Muscle of back (tissue), 13 donors: ENCODE measurements around the gene NDFIP1. TPM values are rescaled to one million over a fixed set of nuclear protein-coding genes. Genes with fewer than 3 reads are reported as not detected.

Experiments
- DNase-seq, 3 donors: peaks; one replicate each; pipeline versions ENCODE4 v3.0.0 to v3.0.0-alpha.2; 2013
- long read RNA-seq, 9 donors: transcript quantifications; one replicate each; lab custom pipeline, GENCODE V29; 2026
- polyA plus RNA-seq, 10 donors: library from polyadenylated mRNA; unstranded; fragments of 120-200 nt; gene quantifications; one replicate each; pipeline ENCODE4 v1.2.1, GENCODE V29; 2013; ENCODE audit not compliant: insufficient read length in 10 of 10

NDFIP1 gene, protein sequence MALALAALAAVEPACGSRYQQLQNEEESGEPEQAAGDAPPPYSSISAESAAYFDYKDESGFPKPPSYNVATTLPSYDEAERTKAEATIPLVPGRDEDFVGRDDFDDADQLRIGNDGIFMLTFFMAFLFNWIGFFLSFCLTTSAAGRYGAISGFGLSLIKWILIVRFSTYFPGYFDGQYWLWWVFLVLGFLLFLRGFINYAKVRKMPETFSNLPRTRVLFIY
- 10 to 100 TPM; 63.6 to 81.5 (median 67.6) TPM for polyA plus RNA-seq
- long read RNA-seq, donor 1, full-length matches to known transcripts, result 35 of 51 reads
- long read RNA-seq, donor 1, partial matches to known transcripts, result 16 of 51 reads
- long read RNA-seq, donor 1, other reads (novel, unspliced or antisense), result 0 of 51 reads
- long read RNA-seq, donor 2, full-length matches to known transcripts, result 39 of 49 reads
- long read RNA-seq, donor 2, partial matches to known transcripts, result 10 of 49 reads
- long read RNA-seq, donor 2, other reads (novel, unspliced or antisense), result 0 of 49 reads
- long read RNA-seq, donor 3, result 0 reads
- long read RNA-seq, donor 4, full-length matches to known transcripts, result 23 of 58 reads
- long read RNA-seq, donor 4, partial matches to known transcripts, result 35 of 58 reads
- long read RNA-seq, donor 4, other reads (novel, unspliced or antisense), result 0 of 58 reads
- long read RNA-seq, donor 5, transcript NDFIP1-201 (8 exons, 3,851 nt), result major isoform, 35 of 63 reads
- long read RNA-seq, donor 5, partial matches to known transcripts, result 28 of 63 reads
- long read RNA-seq, donor 5, other reads (novel, unspliced or antisense), result 0 of 63 reads
- long read RNA-seq, donor 6, full-length matches to known transcripts, result 46 of 102 reads
- long read RNA-seq, donor 6, partial matches to known transcripts, result 56 of 102 reads
- long read RNA-seq, donor 6, other reads (novel, unspliced or antisense), result 0 of 102 reads
- long read RNA-seq, donor 7, transcript NDFIP1-201 (8 exons, 3,851 nt), result major isoform, 36 of 82 reads
- long read RNA-seq, donor 7, partial matches to known transcripts, result 46 of 82 reads
- long read RNA-seq, donor 7, other reads (novel, unspliced or antisense), result 0 of 82 reads
- long read RNA-seq, donor 8, transcript NDFIP1-201 (8 exons, 3,851 nt), result major isoform, 32 of 62 reads
- long read RNA-seq, donor 8, partial matches to known transcripts, result 30 of 62 reads
- long read RNA-seq, donor 8, other reads (novel, unspliced or antisense), result 0 of 62 reads
- long read RNA-seq, donor 9, transcript NDFIP1-201 (8 exons, 3,851 nt), result major isoform, 8 of 8 reads
- long read RNA-seq, donor 9, partial matches to known transcripts, result 0 of 8 reads
- long read RNA-seq, donor 9, other reads (novel, unspliced or antisense), result 0 of 8 reads

DNA sequence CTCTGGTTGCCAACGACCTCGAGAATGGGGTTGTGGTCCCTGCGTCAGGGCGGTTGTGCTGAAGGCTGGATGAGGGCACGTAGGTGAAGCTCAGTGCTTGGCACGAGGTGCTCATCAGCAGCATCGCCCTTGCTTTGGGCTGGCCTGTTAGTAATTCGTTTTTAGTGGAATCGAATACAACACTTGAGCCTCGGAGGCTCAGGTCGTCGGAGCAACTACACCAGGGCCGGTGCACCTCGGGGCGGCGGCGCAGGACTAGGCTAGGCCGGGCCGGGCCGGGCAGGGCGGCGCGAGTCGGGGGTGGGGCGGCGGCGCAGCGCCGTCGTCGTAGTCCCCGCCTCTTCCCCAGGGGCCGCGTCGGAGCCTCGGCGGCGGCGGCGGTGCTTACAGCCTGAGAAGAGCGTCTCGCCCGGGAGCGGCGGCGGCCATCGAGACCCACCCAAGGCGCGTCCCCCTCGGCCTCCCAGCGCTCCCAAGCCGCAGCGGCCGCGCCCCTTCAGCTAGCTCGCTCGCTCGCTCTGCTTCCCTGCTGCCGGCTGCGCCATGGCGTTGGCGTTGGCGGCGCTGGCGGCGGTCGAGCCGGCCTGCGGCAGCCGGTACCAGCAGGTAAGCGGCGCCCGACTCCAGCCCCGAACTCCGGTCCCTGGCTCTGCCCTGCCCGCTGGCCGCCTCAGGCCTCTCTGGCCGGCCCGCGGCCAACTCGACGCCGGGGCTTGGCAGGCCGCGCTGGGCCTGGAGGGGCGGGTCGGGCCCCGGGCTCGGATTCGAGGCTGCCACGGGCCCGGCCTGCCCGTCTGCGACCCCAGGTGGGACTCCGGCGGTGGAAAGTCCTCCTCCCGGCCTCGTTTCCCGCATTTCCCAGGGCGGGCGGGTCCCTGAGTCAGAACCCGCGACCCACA lies at the start of gene NDFIP1:
Gene NDFIP1, plus strand, starts transcription at position 348 of the 899 bp plus-strand sequence. Its CDS starts 196 bp downstream, at position 544.
- DNase-seq, result peak; percentile 84 to 95 (median 88)

DNA sequence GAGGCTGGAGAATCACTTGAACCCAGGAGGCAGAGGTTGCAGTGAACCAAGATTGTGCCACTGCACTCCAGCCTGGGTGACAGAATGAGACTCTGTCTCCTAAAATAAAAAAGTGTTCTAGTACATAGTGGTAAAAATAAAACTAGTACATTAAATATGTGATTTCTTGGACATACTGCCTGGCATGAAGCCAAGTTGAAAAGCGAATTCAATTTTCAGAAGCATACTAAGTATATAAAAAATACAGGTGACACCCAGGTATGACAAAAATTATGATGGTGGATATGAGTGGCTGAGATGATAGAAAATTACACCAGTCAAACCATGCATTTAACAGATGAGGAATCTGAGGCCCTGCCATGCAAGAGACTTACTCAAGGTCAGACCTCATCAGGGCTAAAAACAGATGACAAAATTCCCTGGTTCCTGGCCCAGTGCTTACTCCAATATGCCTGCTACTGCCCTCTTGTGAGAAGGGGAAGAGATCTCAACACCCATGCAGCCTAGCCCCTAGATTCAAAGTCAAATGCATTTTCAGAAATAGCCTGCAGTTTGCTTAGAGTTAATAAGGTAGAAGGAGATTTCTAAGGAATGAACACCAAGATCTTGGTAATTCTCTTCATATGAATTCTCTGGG lies 49.2 kb upstream of the NDFIP1 start:
- peak in 1 of 3 donors; percentile 31 for DNase-seq

DNA sequence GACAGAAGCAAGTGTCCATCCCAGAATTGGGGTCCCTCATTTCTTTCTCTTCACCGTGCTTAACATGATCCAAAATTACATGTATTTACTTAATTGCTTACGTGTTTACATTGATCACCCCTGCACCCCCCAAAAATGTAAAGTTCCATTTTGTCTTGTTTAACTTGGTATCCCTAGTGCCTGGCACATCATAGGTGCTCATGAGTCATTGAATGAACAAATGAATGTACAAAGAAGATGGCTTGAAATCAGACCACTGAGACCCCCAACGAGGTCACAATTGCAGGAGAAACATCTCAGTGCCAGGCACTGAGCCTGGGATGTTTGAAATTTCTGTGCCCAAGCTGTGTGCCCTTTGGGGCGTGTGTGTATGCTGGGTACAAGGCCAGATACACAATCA lies 45.2 kb upstream of the NDFIP1 start:
- DNase-seq, result no peak

DNA sequence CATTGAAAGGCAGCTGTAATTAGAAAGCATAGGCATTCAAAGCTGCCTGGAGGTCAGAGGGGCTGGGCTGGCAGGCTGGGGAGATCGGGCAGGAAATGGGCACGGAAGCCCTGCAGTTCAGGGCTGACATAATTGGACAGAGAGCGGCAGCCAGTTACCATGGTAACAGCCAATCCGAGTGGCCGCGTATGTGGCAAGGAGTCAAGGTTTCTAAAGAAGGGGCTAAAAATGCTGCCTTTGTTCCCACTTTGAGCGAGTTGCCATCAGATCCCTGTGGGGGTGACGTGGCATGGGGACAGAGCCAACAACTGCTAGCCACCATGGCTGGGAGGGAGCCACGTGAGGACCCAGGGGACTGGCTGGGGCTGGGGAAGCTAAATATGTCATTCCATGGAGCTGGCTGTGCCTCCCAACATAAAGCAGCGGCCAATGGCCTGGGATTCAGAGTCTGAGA lies 44.7 kb upstream of the NDFIP1 start:
- peak; percentile 70 to 89 (median 76) for DNase-seq

DNA sequence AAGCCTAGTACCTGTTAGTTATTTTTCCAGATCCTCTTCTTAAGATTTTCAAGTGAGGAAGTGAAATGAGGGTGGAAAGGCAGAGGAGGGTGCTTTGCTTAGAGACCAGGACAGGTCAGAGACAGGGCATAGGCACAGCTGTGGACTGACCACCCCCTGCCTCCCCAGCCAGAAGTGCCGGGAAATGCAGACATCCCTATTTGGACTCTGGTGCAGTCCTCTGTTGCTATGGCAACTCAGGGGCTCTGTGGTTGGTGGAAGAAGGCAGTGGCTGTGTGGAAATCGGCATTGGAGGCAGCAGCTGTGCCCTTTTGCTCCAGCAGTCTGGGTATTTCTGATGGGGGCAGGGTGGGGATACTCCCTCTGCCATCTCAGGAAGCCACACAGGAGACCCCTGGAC lies 43.3 kb upstream of the NDFIP1 start:
- peak in 1 of 3 donors; percentile 66 for DNase-seq

DNA sequence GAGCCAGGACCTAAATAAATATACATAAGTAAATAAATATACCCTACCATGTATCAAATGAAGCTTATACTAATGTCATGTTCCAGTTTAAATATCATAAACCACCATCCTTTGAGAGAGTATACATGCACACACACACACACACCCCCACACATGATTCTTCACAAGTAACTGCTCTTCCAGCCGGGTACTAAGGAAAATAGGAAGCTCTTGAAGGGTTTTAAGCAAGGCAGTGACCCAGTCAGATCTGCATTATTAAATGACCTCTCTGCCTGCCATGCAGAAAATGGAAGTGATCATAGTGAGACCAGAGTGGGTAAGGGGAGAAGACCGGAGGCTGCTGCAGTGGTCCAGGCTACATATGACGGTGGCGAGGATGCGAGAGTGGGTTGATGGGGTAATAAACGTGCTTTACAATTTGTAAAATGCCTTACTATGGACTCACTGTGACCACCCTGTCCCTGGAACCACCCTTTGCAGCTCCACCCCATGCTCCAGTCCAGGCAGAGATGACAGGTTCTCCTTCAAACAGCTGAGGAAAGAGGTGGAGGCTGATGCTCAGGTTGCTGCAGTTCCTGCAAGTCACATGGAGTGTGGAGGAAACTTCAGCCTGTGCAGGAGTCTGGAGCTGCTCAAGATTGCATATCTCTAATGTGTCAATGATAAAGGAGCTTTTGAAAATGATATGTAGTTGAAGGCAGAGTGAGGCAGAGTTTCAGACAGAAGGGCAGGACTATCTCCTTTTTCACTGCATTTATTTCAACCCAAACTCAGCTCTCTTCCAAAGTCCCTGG lies 38.8 kb upstream of the NDFIP1 start:
- DNase-seq, result no peak

DNA sequence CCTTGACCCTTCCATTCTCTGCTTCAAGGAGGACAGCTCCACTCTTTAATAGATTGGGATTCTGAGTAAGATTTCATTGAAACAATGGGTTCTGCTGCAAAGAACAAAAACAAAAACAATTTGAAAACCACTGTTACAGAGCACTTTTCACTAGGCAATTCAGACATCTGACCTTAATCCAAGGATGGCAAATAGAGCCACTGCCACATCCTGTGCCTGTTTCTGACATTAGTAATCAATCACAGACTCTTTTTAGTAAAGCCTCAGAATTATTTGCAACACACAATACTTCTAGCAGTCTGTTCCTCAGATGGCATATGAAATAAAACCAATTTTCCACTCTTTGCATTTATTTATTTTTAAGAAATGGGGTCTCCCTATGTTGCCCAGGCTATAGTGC lies 37.8 kb upstream of the NDFIP1 start:
- DNase-seq, result no peak

DNA sequence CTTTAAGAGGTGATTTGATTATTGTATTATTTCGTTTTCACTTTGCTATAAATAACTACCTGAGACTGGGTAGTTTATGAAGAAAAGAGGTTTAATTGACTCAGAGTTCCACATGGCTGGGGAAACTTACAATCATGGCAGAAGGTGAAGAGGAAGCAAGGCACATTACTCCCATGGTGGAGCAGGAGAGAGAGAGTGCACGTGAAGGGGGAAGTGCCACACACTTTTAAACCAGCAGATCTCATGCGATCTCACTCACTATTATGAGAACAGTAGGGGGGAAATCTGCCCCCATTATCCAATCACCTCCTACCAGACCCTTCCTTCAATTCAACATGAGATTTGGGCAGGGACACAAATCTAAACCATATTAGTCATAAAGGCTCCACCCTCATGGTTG lies 36.1 kb upstream of the NDFIP1 start:
- DNase-seq, result no peak

DNA sequence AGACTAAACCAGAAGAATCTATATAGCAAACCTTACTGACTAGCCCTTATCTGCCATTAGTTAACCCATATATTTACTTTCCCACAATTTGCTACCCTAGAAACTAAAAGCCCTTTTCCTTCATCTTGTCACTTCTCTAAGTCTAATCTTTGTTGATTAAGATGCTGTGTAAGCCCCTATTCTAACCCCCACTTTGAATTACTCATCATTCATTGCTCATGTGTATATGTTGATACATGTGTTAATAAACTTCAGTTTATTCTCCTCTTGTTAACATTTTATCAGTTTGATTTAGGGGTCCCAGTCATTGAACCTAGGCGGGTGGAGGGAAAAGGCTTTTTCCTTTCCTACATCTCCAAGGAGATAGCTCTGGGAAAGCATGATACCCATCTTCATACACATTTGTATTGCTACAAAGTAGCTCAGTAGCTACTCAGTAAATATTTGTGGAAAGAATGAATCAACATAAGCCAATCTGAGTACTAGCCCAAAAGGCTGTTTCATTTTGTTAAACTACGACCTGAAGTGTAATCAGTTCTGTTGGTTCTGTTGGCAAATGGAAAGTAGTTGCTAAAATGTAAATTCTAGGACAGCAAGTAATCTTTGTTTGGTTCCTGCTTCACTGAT lies 35.1 kb upstream of the NDFIP1 start:
- no peak for DNase-seq

DNA sequence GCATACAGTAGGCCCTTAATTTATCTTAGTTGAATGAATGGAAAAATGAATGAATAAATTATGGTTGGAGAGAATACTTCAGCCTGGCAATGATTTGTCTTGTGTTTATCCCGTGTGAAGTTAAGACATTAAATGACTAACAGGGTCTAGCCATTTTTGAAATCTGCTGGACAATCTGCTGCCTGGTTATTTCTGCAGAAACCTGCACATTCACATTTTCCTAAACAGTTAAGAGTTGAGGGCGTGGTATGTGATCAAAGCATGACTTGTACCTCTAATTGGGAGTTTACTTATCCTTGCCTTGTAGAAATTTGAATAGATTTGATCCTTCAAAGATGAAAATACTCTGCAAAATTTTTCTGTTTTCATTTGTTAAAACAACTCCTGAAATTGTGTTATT lies 34.6 kb upstream of the NDFIP1 start:
- no peak for DNase-seq

DNA sequence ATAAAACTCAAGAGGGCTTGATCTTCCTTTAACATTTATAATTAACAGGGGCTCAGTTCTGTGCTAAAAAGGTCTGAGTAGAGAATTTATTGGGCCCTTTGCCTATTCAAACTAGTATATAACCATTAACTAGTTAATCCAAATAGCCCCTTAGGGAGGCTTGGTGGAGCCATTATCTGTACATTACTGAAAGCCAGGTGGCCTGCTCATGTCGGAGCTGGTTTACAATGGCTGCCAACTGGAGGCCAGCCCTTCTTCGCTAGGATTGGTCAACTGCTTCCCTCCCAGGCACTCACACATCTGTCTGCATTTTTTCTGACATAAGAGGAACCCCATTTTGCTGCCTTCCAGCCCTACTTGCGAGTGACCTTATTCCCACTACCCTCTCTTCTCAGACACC lies 30.4 kb upstream of the NDFIP1 start:
- DNase-seq, result peak in 1 of 3 donors; percentile 41

DNA sequence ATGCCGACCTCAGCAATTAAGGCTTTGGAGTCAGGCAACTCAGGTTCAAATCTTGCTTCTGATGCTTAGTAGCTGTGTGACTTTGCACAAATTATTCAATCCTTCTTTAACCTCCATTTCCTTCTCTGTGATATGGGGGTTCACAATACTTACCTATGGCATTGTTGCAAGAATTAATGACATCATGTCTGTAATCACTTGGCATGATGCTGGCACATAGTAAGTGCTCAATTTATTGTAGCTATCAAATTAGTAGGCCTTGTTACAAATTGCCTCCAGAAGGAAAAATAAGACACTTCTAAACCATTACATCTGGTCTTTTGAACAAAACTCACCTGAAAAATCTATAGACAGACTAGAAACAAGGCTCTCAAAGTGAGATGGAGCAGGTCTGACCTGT lies 29.9 kb upstream of the NDFIP1 start:
- DNase-seq, result no peak

DNA sequence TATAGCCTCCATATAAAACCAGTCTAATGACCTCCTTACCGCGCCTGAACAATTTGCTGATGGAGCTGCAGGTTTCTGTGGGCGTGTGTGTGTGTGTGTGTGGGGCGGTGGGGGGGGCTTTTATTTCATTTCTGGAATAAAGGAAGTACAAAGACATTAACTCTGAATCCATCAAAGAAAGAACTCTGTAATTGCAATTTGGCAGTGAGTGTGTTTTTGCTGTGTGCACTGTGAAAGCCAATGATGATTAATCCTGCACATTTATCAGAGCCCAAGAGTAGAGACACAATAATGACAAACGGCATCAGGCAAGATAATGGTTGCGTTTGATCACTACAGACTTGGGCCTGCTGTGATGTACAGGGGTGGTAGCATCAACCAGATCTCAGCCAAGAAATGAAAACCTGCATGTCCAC lies 29.3 kb upstream of the NDFIP1 start:
- DNase-seq, result no peak

DNA sequence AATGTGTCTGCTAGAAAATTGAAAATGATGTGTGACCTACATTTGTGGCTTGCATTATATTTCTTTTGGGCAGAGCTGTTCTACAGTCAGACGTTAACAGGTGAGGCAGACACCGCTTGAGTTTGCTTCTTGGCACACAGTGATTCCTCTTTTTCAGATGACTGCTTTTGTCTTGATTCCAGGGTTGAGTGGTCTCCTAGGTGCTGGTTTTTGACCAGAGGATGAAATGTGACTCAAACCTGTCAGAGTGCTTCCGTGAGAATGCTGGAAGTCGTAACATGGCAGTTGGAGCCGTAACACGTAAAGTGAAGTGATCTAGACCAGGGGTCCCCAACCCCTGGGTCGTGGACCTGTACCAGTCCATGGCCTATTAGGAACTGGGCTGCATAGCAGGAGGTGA lies 28.3 kb upstream of the NDFIP1 start:
- DNase-seq, result no peak

DNA sequence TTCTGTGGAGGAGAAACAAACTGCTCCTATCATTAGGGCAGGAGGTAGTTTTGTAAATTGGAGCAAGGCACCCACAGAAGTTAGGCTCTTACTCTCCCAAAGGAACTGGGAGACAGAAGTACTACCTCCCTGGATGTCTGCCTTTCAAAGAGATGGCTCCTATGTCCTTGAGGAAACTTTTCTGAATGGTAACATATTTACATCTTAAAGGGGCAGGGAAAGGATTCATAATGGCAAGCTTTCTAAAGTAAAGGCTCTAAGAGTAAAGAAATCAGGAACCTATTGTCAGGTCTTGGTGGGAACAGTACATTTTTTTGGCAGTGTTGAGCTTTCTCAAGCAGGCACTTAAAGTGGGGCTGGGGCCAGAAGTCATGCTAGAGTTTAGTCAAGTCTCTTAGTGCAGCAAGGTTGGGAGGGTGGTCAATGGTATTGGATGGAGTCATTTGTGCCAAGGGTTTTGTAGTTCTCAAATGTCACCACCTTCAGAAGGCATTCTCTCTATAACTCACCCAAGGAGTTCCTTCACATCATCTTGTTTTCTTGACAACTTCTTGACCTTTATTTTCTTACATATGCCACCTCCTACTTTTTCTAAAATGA lies 26.3 kb upstream of the NDFIP1 start:
- DNase-seq, result no peak

DNA sequence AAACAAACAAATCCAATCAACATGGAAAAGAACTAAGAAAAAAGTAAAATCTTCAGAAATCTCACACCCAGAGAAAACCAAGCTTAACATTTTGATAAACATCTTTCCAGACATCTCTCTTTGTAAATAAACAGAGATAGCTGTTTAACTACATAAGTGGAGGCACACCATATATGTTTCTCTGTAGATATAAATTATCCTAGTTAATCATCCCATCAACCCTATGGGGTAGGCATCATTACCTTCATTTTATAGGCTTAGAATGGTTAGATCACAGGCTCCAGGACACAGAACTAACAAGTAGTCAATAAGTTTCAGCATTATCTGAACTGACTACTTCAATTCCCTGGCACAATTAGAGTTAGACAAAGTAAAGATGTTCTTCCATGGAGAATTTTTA lies 22.4 kb upstream of the NDFIP1 start:
- DNase-seq, result no peak

DNA sequence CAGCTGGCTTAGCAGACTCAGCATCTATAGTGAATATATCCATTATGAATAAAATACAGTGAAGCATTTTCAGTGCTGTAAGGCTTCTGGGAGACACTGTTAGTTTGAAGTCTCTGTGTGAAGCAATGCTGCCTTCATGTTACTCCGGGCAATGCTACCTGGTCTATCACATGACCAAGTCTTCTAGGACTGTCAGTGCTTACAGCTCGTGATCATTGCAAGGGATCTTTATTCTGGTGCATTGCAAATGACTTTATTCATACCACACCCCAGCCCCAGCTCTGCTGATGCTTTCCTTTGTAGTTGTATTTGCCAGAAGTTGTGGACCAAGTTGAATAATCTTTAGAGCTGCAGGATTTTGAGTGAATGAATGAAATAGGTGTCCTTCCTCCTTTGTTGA lies 21.9 kb upstream of the NDFIP1 start:
- no peak for DNase-seq
